Adrenal gland (tissue), 12 donors: ENCODE results near the gene OOEP. TPM values are rescaled to one million over a fixed set of nuclear protein-coding genes. Genes with fewer than 3 reads are reported as not detected.

Experiments used
- DNase-seq, 7 donors: peaks; one replicate each; pipeline ENCODE4 v3.0.0-alpha.2; 2019 to 2020
- H3K27ac ChIP-seq, 5 donors: fragments of 200-600 bp; sonication (generic) in 4 of 5; 1 replicate in 3 of 5; 2 replicates in 2 of 5; pipeline versions ENCODE4 v1.5.1 to v1.8.0; 2016 to 2020; ENCODE audit warnings: mild to moderate bottlenecking in 1 of 5
- H3K27me3 ChIP-seq: fragments of 200-600 bp; 2 replicates; pipeline ENCODE4 v1.8.0; 2021
- H3K36me3 ChIP-seq, 2 donors: fragments of 200-600 bp; replicated peaks in 1 of 2; 1 replicate in 1 of 2; 2 replicates in 1 of 2; pipeline versions ENCODE4 v1.5.1 to v1.8.0; 2018 to 2022
- H3K4me1 ChIP-seq, 2 donors: fragments of 200-600 bp; replicated peaks in 1 of 2; 1 replicate in 1 of 2; 2 replicates in 1 of 2; pipeline versions ENCODE4 v1.5.1 to v1.8.0; 2018 to 2021
- H3K4me3 ChIP-seq, 4 donors: fragments of 200-600 bp; sonication (generic) in 3 of 4; one replicate each; pipeline ENCODE4 v1.5.1; 2016 to 2018
- H3K9me3 ChIP-seq, 3 donors: fragments of 200-600 bp; sonication (generic) in 1 of 3; replicated peaks in 1 of 3; 1 replicate in 2 of 3; 2 replicates in 1 of 3; pipeline versions ENCODE4 v1.5.1 to v1.8.0; 2016 to 2021
- POLR2A ChIP-seq, 2 donors: fragments of 450-650 bp; IDR thresholded peaks; one replicate each; pipeline ENCODE4 v1.6.1; 2017; ENCODE audit warnings: antibody characterized with exemption in 2 of 2, mild to moderate bottlenecking in 2 of 2, moderate library complexity in 1 of 2
- WGBS, 4 donors: extraction: QIAGEN DNeasy Blood & Tissue Kit in 2 of 4; methylation state at CpG; one replicate each; pipeline versions ENCODE4 v1.1.5 to v1.1.7; 2013 to 2017; 5-methylcytosine and 5-hydroxymethylcytosine counted together
- intact Hi-C, 2 donors: fragments of 100-400 bp; cut with DNase I; formaldehyde crosslinking; loops; one replicate each; pipeline versions ENCODE4 v1.14.1 to v1.15.0; 2022 to 2023
- polyA plus RNA-seq, 3 donors: library from polyadenylated mRNA; stranded (reverse); fragments of 200-250 nt in 2 of 3; fragments of 350-450 nt in 1 of 3; fragmentation: Illumina TruSeq in 1 of 3; extraction: RNeasy Lipid Tissue Mini Kit (QIAGEN cat#74804) in 1 of 3; gene quantifications; one replicate each; pipeline ENCODE4 v1.2.3, GENCODE V29; 2013 to 2014
- total RNA-seq, 9 donors: library from RNA; depleted of rRNA in 4 of 9; stranded (reverse); fragments of >200 nt in 4 of 9; fragments of 120-200 nt in 1 of 9; fragmentation: NEBNext Ultra II Directional in 1 of 9; extraction: Animal tissue kit (Norgen Biotek cat#: 25700) in 1 of 9; gene quantifications; one replicate each; pipeline versions ENCODE4 v1.1.0 to v1.2.4, GENCODE V29; 2013 to 2023
- TF ChIP-seq, protein P1 (sequence below), 6 experiments: fragments of 450-650 bp in 4 of 6; fragments of 200-600 bp in 2 of 6; sonication (generic) in 1 of 6; IDR thresholded peaks; 1 replicate in 5 of 6; 2 replicates in 1 of 6; pipeline versions ENCODE4 v1.5.1 to v1.8.0; 2016 to 2021; ENCODE audit warnings: antibody characterized with exemption in 6 of 6, mild to moderate bottlenecking in 2 of 6, moderate library complexity in 1 of 6
- donor health status: healthy with polysubstance abuse.
- donor health status: Bipolar disorder and iron deficiency.
- donor health status: DM: yes; HTN: yes; CAD: no.
- donor health status: DM: no; HTN: no; CAD: no.
- donor health status: DM: no; HTN: no; CAD: no.
- donor health status: DM: yes; HTN: yes; CAD: no.

OOEP gene
- total and polyA plus RNA-seq, 12 donors = 0.13 to 0.90 (median 0.50) TPM; not detected in 8

DNA sequence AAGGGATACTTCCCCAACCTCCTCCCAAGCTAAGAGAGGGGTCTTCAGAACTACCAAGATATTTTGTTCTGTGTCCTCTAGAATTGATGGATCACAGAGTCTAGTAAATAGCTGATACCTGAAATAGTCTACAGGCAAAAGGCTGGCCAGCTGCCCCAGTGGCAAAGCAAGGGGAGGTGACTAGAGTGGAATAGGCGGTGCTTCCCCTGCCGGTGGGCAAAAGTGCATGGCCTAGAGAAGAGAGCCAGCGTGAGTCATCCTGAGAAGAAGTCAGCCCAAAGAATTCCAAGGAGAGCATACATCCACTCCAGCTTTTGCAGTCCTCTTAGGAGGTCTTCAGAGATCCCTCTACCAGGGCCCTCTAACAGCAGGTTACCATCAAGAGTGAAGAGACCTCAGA, 30.4 kb downstream of the OOEP start:
- intact Hi-C loops = no loop called here
- WGBS, 4 donors = 55 to 68% (median 65%) methylated on average over 3 of the region's 3 CpGs
- no peak for DNase-seq
- Histone ChIP-seq H3K4me3 (no peak overlapping the region), H3K4me1 (no peaks in the 10 kb centered on the region), H3K27me3 (no peaks in the 10 kb centered on the region), H3K27ac (no peak overlapping the region), H3K36me3 (no peaks in the 10 kb centered on the region), H3K9me3 (no peaks in the 10 kb centered on the region)
- no peak for TF ChIP-seq POLR2A (IDR thresholded peaks at IDR 0.05)
- TF ChIP-seq, protein P1, sequence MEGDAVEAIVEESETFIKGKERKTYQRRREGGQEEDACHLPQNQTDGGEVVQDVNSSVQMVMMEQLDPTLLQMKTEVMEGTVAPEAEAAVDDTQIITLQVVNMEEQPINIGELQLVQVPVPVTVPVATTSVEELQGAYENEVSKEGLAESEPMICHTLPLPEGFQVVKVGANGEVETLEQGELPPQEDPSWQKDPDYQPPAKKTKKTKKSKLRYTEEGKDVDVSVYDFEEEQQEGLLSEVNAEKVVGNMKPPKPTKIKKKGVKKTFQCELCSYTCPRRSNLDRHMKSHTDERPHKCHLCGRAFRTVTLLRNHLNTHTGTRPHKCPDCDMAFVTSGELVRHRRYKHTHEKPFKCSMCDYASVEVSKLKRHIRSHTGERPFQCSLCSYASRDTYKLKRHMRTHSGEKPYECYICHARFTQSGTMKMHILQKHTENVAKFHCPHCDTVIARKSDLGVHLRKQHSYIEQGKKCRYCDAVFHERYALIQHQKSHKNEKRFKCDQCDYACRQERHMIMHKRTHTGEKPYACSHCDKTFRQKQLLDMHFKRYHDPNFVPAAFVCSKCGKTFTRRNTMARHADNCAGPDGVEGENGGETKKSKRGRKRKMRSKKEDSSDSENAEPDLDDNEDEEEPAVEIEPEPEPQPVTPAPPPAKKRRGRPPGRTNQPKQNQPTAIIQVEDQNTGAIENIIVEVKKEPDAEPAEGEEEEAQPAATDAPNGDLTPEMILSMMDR (IDR thresholded peaks at IDR 0.05) = no peak

DNA sequence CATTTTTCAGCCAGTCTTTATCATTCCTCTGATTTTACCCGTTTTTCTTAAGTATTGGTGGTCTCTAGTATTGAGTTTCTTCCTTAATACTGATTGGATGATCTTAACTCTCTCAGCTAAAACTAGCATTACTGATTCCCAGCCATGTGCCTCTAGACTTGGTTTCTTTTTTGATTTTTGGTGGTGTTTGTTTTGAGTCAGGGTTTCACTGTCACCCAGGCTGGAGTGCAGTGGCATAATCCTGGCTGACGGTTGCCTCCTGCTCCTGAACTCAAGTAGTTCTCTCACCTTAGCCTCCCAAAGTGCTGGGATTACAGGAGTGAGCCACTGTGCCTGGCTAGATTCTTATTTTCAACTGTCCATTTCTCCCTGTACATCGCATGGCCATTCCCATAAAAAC, 40.5 kb downstream of the OOEP start:
- WGBS, 4 donors = 59 to 71% (median 62%) methylated on average over 3 of the region's 3 CpGs
- no peak overlapping the region for H3K4me3 ChIP-seq
- intact Hi-C loops = loop anchor here in 1 of 2 donors (5.0 to 10.0 kb wide), 2 partner anchors 42 to 914 kb away; no protein-coding TSS in a partner anchor
- no peak for TF ChIP-seq POLR2A (IDR thresholded peaks at IDR 0.05)
- TF ChIP-seq, protein P1 (IDR thresholded peaks at IDR 0.05) = no peak
- H3K9me3 ChIP-seq = no peaks in the 10 kb centered on the region
- H3K4me1 ChIP-seq = no peaks in the 10 kb centered on the region
- H3K27ac ChIP-seq = no peak overlapping the region
- H3K27me3 ChIP-seq = no peaks in the 10 kb centered on the region
- no peaks in the 10 kb centered on the region for H3K36me3 ChIP-seq
- no peak for DNase-seq

DNA sequence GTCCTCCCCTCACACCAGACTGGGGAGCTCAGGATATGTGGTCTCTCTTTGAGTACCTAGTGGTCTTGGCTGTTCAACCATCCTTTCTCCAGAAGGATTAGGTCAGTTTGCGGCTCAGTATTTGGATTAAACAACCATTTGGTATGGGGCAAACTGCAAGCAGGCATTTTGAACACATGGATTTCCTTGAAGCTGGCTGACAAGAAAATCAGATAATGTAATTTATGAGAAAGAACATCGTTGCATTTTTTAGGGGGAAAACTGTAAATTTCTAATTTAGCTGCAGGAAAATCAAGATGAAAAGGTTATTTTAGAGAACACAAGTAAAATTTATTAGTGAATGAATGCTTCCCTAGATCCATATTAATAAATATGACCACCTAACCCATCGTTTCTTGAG, 40.9 kb downstream of the OOEP start:
- WGBS, 4 donors = 48 to 56% (median 53%) methylated on average over 3 of the region's 3 CpGs
- H3K27ac ChIP-seq = no peak overlapping the region

DNA sequence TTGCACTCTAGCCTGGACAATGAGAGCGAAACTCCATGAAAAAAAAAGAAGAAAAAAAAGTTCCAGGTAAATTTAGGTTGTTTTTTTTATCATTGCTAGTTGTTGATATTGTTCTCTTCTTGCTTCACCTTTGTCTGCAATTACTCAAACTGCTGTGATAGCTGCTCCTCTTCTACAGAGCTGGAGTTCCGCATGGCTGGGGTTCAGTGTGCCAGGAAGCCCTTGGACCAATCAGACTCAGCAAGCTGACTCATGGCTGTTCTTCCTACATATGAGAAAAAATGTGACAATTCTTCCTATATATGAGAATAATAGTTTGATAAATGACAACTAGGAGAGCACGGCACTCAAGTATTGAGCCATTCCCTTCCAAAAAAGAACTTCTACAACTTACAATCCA, 44.0 kb downstream of the OOEP start:
- H3K4me1 ChIP-seq = no peaks in the 10 kb centered on the region
- no peaks in the 10 kb centered on the region for H3K27me3 ChIP-seq
- DNase-seq = no peak
- H3K9me3 ChIP-seq = no peaks in the 10 kb centered on the region
- intact Hi-C loops = loop anchor here in 1 of 2 donors (5.0 to 10.0 kb wide), 2 partner anchors 38 to 911 kb away; no protein-coding TSS in a partner anchor
- no peak overlapping the region for H3K27ac ChIP-seq
- H3K4me3 ChIP-seq = no peak overlapping the region
- 85 to 90% (median 87%) methylated on average over 3 of the region's 3 CpGs for WGBS, 4 donors
- TF ChIP-seq, protein P1 (IDR thresholded peaks at IDR 0.05) = no peak
- TF ChIP-seq POLR2A (IDR thresholded peaks at IDR 0.05) = no peak
- H3K36me3 ChIP-seq = no peaks in the 10 kb centered on the region

More for the DNA sequence above, 40.9 kb downstream of the OOEP start:
- no peak for TF ChIP-seq POLR2A (IDR thresholded peaks at IDR 0.05)
- TF ChIP-seq, protein P1 (IDR thresholded peaks at IDR 0.05) = no peak
- DNase-seq = no peak
- H3K9me3 ChIP-seq = no peaks in the 10 kb centered on the region
- intact Hi-C loops = loop anchor here in 1 of 2 donors (5.0 to 10.0 kb wide), 2 partner anchors 41 to 914 kb away; no protein-coding TSS in a partner anchor
- no peaks in the 10 kb centered on the region for H3K4me1 ChIP-seq
- no peak overlapping the region for H3K4me3 ChIP-seq
- no peaks in the 10 kb centered on the region for H3K36me3 ChIP-seq
- no peaks in the 10 kb centered on the region for H3K27me3 ChIP-seq
